NOMO-1 treated with dmso at 0.1 percent for 144 hours (cell line): ENCODE data around the gene THSD4.
"Not testable (repeated sequence)": the region's sequence is repeated elsewhere in the genome, so short reads cannot be mapped to it uniquely, and the experiment has no call there.

ENCODE experiments used
- DNase-seq: peaks from one replicate; lab custom pipeline; 2025; ENCODE audit not compliant: unreplicated experiment; lab: John Stamatoyannopoulos, UW

The THSD4 gene

GRCh38 chr15:71698742-71699141, 583.5 kb downstream of the THSD4 start:
- DNase-seq = no peak

GRCh38 chr15:71699977-71700376, 584.7 kb downstream of the THSD4 start:
- no peak for DNase-seq

- no peak for DNase-seq
Observed at GRCh38 chr15:71701808-71702207, 586.5 kb downstream of the THSD4 start.

GRCh38 chr15:71702496-71702895, 587.2 kb downstream of the THSD4 start:
- DNase-seq = no peak

- no peak for DNase-seq
Observed at GRCh38 chr15:71705151-71705550, 589.9 kb downstream of the THSD4 start.

GRCh38 chr15:71706461-71707229, 591.4 kb downstream of the THSD4 start:
- DNase-seq = no peak

- DNase-seq = no peak
Observed at GRCh38 chr15:71707230-71708050, 592.2 kb downstream of the THSD4 start.

GRCh38 chr15:71708051-71708429, 592.8 kb downstream of the THSD4 start:
- DNase-seq = no peak

- no peak for DNase-seq
Observed at GRCh38 chr15:71708741-71709140, 593.5 kb downstream of the THSD4 start.

GRCh38 chr15:71709808-71710418, 594.6 kb downstream of the THSD4 start:
- DNase-seq = no peak

- DNase-seq = no peak
Observed at GRCh38 chr15:71712182-71712581, 596.9 kb downstream of the THSD4 start.

GRCh38 chr15:71713191-71713809, 598.0 kb downstream of the THSD4 start:
- no peak for DNase-seq

GRCh38 chr15:71715914-71716313, 600.6 kb downstream of the THSD4 start:
- no peak for DNase-seq

GRCh38 chr15:71716990-71717389, 601.7 kb downstream of the THSD4 start:
- DNase-seq = no peak

- DNase-seq = no peak
Observed at GRCh38 chr15:71718116-71718910, 603.0 kb downstream of the THSD4 start.

- DNase-seq = no peak
Observed at GRCh38 chr15:71723344-71723743, 608.1 kb downstream of the THSD4 start.

- DNase-seq = not testable (repeated sequence)
Observed at GRCh38 chr15:71725207-71725955, 610.1 kb downstream of the THSD4 start.

- no peak for DNase-seq
Observed at GRCh38 chr15:71728881-71729280, 613.6 kb downstream of the THSD4 start.

GRCh38 chr15:71729319-71729718, 614.0 kb downstream of the THSD4 start:
- DNase-seq = no peak
